ENCODE data around the gene WNT8B. TPM values are rescaled to one million over a fixed set of nuclear protein-coding genes. Genes with fewer than 3 reads are reported as not detected.

Gene WNT8B
- total and polyA plus RNA-seq, 2 donors from 2014 or later = 0.60 TPM; not detected in 1

DNA sequence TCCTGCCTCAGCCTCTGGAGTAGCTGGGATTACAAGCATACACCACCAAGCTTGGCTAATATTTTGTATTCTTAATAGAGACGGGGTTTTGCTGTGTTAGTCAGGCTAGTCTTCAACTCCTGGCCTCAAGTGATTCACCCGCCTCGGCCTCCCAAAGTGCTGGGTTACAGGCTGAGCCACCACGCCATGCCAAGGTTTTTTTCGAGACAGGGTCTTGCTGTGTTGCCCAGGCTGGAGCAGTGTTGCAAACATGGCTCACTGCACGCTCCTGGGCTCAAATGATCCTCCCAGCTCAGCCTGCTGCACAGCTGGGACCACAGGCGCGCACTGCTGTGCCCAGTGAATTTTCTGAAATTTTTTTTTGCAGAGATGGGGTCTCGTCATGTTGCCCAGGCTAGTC is 60.1 kb downstream of the WNT8B start:
- H3K4me1 ChIP-seq (ENCODE audit: control insufficient read depth in 2 of 3, insufficient read depth in 2 of 3, low read depth in 1 of 3, low read length in 3 of 3) = peaks cover 0 to 2% (median 0%) of the 10 kb centered on the region in 3 donors
- H3K27ac ChIP-seq (ENCODE audit: low read depth in 2 of 2, low read length in 2 of 2) = no peak overlapping the region
- no peak overlapping the region for H3K9ac ChIP-seq (ENCODE audit: low read length in 3 of 3)
- H3K4me3 ChIP-seq (ENCODE audit: low read length in 3 of 3) = no peak overlapping the region
- H3K27me3 ChIP-seq (ENCODE audit: control insufficient read depth, insufficient read depth, low read length) = no peaks in the 10 kb centered on the region
- no peak for FAIRE-seq
- no peaks in the 10 kb centered on the region for H3K9me3 ChIP-seq (ENCODE audit: control insufficient read depth in 2 of 3, insufficient read depth in 1 of 3, low read length in 3 of 3)
- intact Hi-C loops (cut with DNase I) = no loop called here
- DNase-seq = no peak
- TF ChIP-seq, protein P1, sequence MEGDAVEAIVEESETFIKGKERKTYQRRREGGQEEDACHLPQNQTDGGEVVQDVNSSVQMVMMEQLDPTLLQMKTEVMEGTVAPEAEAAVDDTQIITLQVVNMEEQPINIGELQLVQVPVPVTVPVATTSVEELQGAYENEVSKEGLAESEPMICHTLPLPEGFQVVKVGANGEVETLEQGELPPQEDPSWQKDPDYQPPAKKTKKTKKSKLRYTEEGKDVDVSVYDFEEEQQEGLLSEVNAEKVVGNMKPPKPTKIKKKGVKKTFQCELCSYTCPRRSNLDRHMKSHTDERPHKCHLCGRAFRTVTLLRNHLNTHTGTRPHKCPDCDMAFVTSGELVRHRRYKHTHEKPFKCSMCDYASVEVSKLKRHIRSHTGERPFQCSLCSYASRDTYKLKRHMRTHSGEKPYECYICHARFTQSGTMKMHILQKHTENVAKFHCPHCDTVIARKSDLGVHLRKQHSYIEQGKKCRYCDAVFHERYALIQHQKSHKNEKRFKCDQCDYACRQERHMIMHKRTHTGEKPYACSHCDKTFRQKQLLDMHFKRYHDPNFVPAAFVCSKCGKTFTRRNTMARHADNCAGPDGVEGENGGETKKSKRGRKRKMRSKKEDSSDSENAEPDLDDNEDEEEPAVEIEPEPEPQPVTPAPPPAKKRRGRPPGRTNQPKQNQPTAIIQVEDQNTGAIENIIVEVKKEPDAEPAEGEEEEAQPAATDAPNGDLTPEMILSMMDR (IDR thresholded peaks at IDR 0.05; ENCODE audit: borderline replicate concordance, extremely low read depth, insufficient read depth) = no peak
- peaks cover 14 to 34% (median 21%) of the 10 kb centered on the region in 3 donors for H3K36me3 ChIP-seq (ENCODE audit: control insufficient read depth in 2 of 3, insufficient read depth in 3 of 3, low read length in 3 of 3)

DNA sequence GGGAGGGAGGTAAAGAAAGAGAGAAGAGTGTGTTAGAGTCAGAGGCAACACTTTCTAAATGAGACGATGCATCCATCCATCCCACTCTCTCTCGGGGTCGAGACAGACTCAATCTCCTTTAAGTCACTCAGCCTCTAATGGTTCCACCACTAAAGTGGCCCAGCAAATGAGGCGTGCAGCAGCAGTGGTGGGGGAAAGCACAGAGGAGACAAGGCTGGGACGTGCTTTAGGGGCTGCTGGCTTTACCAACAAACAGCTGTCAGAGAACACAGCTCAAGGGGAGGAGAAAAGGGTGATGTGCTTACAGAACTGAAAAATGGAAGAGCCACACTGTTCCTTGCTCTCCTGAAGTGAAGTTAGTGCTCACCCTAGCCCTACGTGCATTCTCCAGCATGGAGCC is 61.4 kb downstream of the WNT8B start:
- H3K9ac ChIP-seq (ENCODE audit: low read length in 3 of 3) = no peak overlapping the region
- H3K4me1 ChIP-seq (ENCODE audit: control insufficient read depth in 2 of 3, insufficient read depth in 2 of 3, low read depth in 1 of 3, low read length in 3 of 3) = peaks cover 5 to 11% (median 8%) of the 10 kb centered on the region in 3 donors
- DNase-seq (no peak), FAIRE-seq (no peak)
- intact Hi-C loops (cut with DNase I) = no loop called here
- no peak overlapping the region for H3K4me3 ChIP-seq (ENCODE audit: low read length in 3 of 3)
- TF ChIP-seq, protein P1 (IDR thresholded peaks at IDR 0.05; ENCODE audit: borderline replicate concordance, extremely low read depth, insufficient read depth) = no peak
- H3K27me3 ChIP-seq (ENCODE audit: control insufficient read depth, insufficient read depth, low read length) = no peaks in the 10 kb centered on the region
- no peaks in the 10 kb centered on the region for H3K9me3 ChIP-seq (ENCODE audit: control insufficient read depth in 2 of 3, insufficient read depth in 1 of 3, low read length in 3 of 3)
- H3K36me3 ChIP-seq (ENCODE audit: control insufficient read depth in 2 of 3, insufficient read depth in 3 of 3, low read length in 3 of 3) = peaks cover 14 to 34% (median 21%) of the 10 kb centered on the region in 3 donors
- H3K27ac ChIP-seq (ENCODE audit: low read depth in 2 of 2, low read length in 2 of 2) = no peak overlapping the region

- Histone ChIP-seq H3K36me3 (ENCODE audit: control insufficient read depth in 2 of 3, insufficient read depth in 3 of 3, low read length in 3 of 3) (peaks cover 14 to 34% (median 21%) of the 10 kb centered on the region in 3 donors), H3K4me3 (ENCODE audit: low read length in 3 of 3) (no peak overlapping the region), H3K9ac (ENCODE audit: low read length in 3 of 3) (no peak overlapping the region), H3K4me1 (ENCODE audit: control insufficient read depth in 2 of 3, insufficient read depth in 2 of 3, low read depth in 1 of 3, low read length in 3 of 3) (peaks cover 5 to 11% (median 8%) of the 10 kb centered on the region in 3 donors), H3K9me3 (ENCODE audit: control insufficient read depth in 2 of 3, insufficient read depth in 1 of 3, low read length in 3 of 3) (no peaks in the 10 kb centered on the region), H3K27me3 (ENCODE audit: control insufficient read depth, insufficient read depth, low read length) (no peaks in the 10 kb centered on the region), H3K27ac (ENCODE audit: low read depth in 2 of 2, low read length in 2 of 2) (no peak overlapping the region)
- no peak for FAIRE-seq
- TF ChIP-seq, protein P1 (IDR thresholded peaks at IDR 0.05; ENCODE audit: borderline replicate concordance, extremely low read depth, insufficient read depth) = no peak
- no peak for DNase-seq
- intact Hi-C loops (cut with DNase I) = no loop called here
Observed at GRCh38 chr10:100524638-100525037, 61.8 kb downstream of the WNT8B start.
